Measurements from ENCODE around the gene ASTN2. TPM values are rescaled to one million over a fixed set of nuclear protein-coding genes. Genes with fewer than 3 reads are reported as not detected.

Gene ASTN2
- polyA plus RNA-seq, 1 experiment = 6.6 TPM

DNA sequence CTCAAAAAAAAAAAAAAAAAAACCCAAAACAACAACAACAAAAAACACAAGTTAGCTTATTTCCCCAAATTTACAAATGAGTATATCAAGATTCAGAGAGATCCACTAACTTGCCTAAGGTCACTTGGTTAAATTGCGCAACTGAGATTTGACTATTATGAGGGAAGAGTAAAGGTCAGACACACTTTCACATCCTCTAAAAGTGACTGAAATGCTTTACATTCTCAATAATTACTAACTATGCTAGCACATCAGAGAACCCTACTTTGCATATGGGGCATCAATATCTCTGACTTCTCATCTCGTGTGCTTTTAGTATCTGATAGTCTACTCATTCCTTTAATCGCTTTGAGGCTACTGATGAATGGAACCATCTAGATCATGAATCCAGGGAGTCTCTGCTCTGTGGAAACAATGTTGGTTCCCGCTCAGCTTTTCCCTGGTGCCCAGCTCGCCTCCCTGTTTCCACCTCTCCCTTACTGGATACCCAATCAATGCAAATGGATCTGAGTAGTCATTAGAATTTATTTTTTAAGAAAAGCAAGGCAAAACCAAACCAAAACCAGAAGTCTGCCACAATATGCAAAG, 909.9 kb downstream of the ASTN2 start:
- Histone ChIP-seq H3K4me3 (ENCODE audit: low read depth, low read length) (no peak overlapping the region), H3K9me3 (ENCODE audit: control insufficient read depth, insufficient read depth, low read length) (no peaks in the 10 kb centered on the region), H3K27me3 (ENCODE audit: control insufficient read depth, insufficient read depth, low read length) (no peaks in the 10 kb centered on the region), H3K27ac (ENCODE audit: low read depth, low read length) (no peak overlapping the region)
- DNase-seq (ENCODE audit: low read depth, low spot score) = no peak
- CTCF ChIA-PET = interaction anchor here (0.6 kb wide), 1 partner anchor 78 kb away, joined by 3 read pairs; no protein-coding TSS in a partner anchor
- TF ChIP-seq, protein P1, sequence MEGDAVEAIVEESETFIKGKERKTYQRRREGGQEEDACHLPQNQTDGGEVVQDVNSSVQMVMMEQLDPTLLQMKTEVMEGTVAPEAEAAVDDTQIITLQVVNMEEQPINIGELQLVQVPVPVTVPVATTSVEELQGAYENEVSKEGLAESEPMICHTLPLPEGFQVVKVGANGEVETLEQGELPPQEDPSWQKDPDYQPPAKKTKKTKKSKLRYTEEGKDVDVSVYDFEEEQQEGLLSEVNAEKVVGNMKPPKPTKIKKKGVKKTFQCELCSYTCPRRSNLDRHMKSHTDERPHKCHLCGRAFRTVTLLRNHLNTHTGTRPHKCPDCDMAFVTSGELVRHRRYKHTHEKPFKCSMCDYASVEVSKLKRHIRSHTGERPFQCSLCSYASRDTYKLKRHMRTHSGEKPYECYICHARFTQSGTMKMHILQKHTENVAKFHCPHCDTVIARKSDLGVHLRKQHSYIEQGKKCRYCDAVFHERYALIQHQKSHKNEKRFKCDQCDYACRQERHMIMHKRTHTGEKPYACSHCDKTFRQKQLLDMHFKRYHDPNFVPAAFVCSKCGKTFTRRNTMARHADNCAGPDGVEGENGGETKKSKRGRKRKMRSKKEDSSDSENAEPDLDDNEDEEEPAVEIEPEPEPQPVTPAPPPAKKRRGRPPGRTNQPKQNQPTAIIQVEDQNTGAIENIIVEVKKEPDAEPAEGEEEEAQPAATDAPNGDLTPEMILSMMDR (IDR thresholded peaks at IDR 0.05; ENCODE audit: low read depth, low read length) = no peak
- POLR2A ChIA-PET = no interaction called here

- H3K27me3 ChIP-seq (ENCODE audit: control insufficient read depth, insufficient read depth, low read length) = no peaks in the 10 kb centered on the region
- TF ChIP-seq, protein P1 (IDR thresholded peaks at IDR 0.05; ENCODE audit: low read depth, low read length) = no peak
- DNase-seq (ENCODE audit: low read depth, low spot score) = no peak
- H3K27ac ChIP-seq (ENCODE audit: low read depth, low read length) = no peak overlapping the region
- CTCF ChIA-PET = interaction anchor here (0.6 kb wide), 1 partner anchor 78 kb away, joined by 3 read pairs; no protein-coding TSS in a partner anchor
- POLR2A ChIA-PET = no interaction called here
- H3K9me3 ChIP-seq (ENCODE audit: control insufficient read depth, insufficient read depth, low read length) = no peaks in the 10 kb centered on the region
- no peak overlapping the region for H3K4me3 ChIP-seq (ENCODE audit: low read depth, low read length)
Observed at GRCh38 chr9:116504081-116504480, 910.8 kb downstream of the ASTN2 start.

GRCh38 chr9:116502746-116503145, 912.1 kb downstream of the ASTN2 start:
- ChIA-PET CTCF (no interaction called here), POLR2A (no interaction called here)
- no peak overlapping the region for H3K4me3 ChIP-seq (ENCODE audit: low read depth, low read length)
- TF ChIP-seq, protein P1 (IDR thresholded peaks at IDR 0.05; ENCODE audit: low read depth, low read length) = no peak
- H3K27ac ChIP-seq (ENCODE audit: low read depth, low read length) = no peak overlapping the region
- no peak for DNase-seq (ENCODE audit: low read depth, low spot score)
- no peaks in the 10 kb centered on the region for H3K9me3 ChIP-seq (ENCODE audit: control insufficient read depth, insufficient read depth, low read length)
- H3K27me3 ChIP-seq (ENCODE audit: control insufficient read depth, insufficient read depth, low read length) = no peaks in the 10 kb centered on the region

- TF ChIP-seq, protein P1 (IDR thresholded peaks at IDR 0.05; ENCODE audit: low read depth, low read length) = no peak
- H3K27ac ChIP-seq (ENCODE audit: low read depth, low read length) = no peak overlapping the region
- ChIA-PET POLR2A (no interaction called here), CTCF (no interaction called here)
- no peak overlapping the region for H3K4me3 ChIP-seq (ENCODE audit: low read depth, low read length)
- H3K9me3 ChIP-seq (ENCODE audit: control insufficient read depth, insufficient read depth, low read length) = no peaks in the 10 kb centered on the region
- no peak for DNase-seq (ENCODE audit: low read depth, low spot score)
- no peaks in the 10 kb centered on the region for H3K27me3 ChIP-seq (ENCODE audit: control insufficient read depth, insufficient read depth, low read length)
Observed at GRCh38 chr9:116501871-116502270, 913.0 kb downstream of the ASTN2 start.

DNA sequence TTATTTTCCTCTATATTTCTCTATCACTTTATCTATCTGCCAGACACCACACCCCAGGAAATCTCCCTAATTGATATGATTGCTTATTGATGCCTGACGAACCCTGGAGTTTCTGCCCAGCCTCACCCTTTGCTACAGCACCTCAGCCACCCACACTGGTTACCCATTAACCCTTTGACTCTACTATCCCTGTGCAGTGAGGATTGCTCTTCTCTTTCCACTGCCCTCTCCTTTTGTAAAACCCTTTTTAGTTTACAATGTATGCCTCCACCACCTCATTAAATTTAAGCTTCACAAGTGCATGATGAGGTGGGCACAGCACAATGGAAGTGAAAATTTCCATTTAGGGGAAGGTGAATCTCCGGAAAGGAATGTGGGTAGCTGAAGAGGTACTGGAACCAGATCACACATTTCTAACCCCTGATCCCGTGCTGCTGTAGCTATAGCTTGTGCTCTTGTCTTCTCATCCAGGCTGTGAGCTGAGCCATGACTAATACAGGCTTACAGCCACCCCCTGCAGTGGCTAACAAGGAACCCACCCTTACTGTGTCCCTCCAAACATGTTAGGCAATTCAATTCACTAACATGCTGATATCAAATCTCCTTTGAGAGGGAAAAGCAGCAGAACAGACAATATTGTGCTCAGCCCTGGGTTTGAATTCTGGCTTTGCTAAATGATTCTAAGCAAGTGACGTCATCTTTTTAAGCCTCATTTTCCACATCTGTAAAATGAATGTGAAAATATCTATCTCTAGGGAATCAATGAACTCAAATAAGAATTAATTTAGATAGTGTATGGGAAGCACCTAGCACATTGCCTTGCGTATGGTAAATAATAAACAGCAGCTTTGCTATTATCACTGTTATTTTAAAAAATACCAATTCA, 914.6 kb downstream of the ASTN2 start:
- Histone ChIP-seq H3K27ac (ENCODE audit: low read depth, low read length) (no peak overlapping the region), H3K27me3 (ENCODE audit: control insufficient read depth, insufficient read depth, low read length) (no peaks in the 10 kb centered on the region), H3K9me3 (ENCODE audit: control insufficient read depth, insufficient read depth, low read length) (no peaks in the 10 kb centered on the region), H3K4me3 (ENCODE audit: low read depth, low read length) (no peak overlapping the region)
- DNase-seq (ENCODE audit: low read depth, low spot score) = peak; percentile 23
- ChIA-PET POLR2A (interaction anchor here (0.6 kb wide), 1 partner anchor 145 kb away, joined by 3 read pairs; no protein-coding TSS in a partner anchor), CTCF (no interaction called here)
- TF ChIP-seq, protein P1 (IDR thresholded peaks at IDR 0.05; ENCODE audit: low read depth, low read length) = no peak

Data from AG04450 (cell line).